Stimulated activated CD8-positive, alpha-beta memory T cell treated with anti-CD3 and anti-CD28 coated beads, Interleukin-15, amount 100 ng/mL, for 24 hours (primary cell): ENCODE data around the gene NFU1.

Source experiments
- DNase-seq: peaks from one replicate; pipeline ENCODE4 v3.0.0-alpha.2; 2020; ENCODE audit warnings: low read depth

NFU1 gene

GRCh38 chr2:69436938-69437750 lies at the start of gene NFU1:
Gene NFU1 (minus strand): TSS chr2:69437435. CDS start chr2:69437422, 13 bp downstream.
- peak; percentile 66 for DNase-seq

DNA sequence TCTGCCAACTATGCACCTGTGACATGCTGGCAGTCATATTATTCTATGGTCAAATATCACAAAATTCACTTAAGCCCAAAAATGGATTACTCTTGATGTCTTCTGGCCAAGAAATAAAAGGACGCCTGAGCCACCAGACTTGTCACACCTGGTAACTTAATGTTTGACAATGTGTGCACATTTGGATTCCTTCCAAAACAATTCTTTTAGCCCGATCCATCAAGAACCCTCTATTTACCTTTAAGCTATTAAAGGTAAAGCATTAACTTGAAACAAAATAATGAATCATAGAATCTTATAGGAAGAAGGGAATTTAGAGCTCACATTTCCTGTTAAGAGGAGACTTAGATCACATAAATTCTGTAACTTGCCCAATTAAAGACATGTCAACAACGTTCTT lies 46.5 kb upstream of the NFU1 start:
- DNase-seq: no peak

- DNase-seq: no peak
Observed at GRCh38 chr2:69483024-69483423, 45.8 kb upstream of the NFU1 start.

GRCh38 chr2:69482471-69482870 lies 45.2 kb upstream of the NFU1 start:
- no peak for DNase-seq

DNA sequence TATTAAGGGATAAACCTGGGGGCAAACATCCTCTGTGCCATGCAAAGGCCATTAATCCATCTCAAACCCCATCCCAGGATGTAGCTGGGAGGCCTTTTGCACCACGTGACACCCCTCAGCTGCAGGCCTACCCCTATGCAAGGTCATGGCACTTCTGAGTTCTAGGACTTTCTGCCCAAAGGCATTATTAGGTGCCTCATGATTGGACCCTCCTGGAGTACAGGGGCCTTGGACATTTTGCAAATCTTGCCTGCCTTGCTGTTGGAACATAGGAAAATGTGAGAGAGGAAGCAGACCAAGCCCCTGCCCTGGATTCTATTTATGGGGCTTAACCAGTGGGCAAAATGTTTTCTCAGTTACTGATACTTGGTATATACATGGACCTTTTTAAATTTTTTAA lies 44.2 kb upstream of the NFU1 start:
- no peak for DNase-seq

DNA sequence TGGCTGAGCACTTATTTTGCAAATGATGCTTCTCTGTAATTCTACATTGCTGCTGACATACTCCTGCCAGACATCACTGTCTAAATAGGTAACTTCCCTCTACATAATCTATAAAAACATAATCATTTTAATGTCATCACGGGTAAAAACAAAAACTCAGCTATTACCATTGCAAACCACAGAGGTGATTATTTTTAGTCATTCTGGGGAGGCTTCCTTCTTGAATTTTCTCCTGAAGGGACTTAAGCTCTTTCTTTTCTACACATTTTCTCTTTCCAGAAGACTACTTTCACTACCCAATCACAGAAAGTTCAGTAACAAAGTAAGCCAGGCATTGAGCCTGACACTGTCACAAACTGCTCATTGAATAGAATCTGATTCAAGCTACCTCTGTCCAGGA lies 40.4 kb upstream of the NFU1 start:
- no peak for DNase-seq

DNA sequence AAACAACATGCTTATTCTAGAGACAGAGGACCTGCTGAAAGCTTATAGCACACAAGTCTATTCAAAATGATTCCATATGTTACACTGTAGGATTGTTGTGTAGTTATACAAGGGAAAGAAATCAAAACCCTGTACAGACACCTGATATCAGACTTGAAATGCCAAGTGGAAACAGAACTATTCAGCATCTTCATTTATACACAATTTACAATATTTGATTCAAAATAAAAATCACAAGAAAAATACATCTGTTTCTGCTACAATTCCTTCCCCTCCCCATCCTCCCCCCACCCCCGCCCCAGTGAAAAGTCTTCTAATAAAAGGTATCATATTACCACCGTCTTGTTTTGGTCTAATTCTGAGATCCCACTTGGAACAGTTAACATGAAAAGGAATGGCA lies 37.5 kb upstream of the NFU1 start:
- DNase-seq: no peak

DNA sequence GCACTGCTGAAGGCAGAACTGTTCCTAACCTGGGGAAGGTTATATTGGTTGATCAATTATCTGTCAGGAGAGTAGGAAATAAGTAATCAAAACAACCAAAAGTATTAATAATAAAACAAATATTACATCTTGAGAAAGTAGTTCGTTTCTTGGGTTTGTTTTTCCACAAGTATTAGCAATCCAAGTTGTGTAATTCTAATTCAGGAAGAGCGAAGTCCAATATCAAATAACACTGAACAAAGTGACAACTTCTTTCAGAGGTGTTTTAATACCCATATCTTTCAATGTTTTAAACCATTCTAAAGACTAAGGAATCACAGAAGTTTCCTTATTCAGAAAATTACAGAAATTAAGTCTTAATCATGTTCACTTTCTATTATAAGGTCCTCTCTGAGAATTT lies 34.6 kb upstream of the NFU1 start:
- no peak for DNase-seq

- no peak for DNase-seq
Observed at GRCh38 chr2:69470911-69471310, 33.7 kb upstream of the NFU1 start.

DNA sequence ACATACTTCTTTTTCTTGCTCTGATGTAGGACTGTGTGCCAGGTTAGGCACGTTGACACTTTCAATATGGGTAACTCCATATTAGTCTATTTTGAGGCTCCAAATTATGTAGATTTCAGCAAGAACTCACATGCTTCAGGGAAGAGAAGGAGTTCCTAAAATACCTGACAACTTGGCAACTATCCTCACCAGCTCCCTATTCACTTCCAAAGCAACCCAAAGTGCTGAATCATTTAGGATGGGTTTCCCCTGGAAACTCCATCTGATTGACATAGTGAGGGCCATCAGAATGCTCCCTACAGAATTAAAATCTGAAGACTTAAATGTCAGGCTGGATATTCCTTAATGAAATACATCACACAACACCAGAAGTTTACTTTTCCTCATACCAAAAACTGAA lies 32.5 kb upstream of the NFU1 start:
- DNase-seq: no peak

DNA sequence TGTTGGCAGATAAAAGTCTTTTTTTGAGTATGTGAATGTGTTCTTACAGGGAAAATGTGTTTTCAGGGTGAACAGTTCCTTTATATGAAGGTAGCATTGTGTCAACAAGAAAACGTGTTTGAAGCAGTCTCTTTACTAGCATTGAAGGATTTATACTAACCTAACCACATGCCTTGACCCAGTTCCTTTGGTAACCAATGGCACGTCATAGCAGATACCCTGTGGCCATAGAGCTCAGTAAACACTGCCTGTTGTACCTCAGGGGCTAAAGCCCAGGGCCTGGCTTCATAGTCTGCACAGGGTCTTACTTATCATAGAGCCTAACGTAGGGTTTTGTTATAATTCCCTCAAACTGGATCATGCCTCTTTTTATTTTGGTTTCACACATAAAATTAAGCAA lies 32.1 kb upstream of the NFU1 start:
- DNase-seq: no peak

DNA sequence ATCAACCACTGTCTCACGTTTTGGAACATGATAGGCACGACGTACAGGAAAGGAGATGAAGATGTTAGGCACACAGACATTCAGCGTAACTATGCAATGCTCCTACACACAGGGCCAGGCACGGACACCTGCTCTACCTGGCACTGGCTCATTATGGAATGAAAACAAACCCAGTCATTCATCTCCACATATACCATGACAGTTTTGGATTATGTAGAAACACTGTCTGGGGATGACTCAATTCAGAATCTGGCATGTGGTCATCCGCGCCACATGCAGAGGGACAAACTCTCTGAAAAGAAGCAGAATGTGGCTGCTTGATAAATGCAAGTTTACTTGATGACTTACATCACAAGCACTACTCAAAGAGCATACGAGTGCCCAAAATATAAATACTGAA lies 29.5 kb upstream of the NFU1 start:
- no peak for DNase-seq

DNA sequence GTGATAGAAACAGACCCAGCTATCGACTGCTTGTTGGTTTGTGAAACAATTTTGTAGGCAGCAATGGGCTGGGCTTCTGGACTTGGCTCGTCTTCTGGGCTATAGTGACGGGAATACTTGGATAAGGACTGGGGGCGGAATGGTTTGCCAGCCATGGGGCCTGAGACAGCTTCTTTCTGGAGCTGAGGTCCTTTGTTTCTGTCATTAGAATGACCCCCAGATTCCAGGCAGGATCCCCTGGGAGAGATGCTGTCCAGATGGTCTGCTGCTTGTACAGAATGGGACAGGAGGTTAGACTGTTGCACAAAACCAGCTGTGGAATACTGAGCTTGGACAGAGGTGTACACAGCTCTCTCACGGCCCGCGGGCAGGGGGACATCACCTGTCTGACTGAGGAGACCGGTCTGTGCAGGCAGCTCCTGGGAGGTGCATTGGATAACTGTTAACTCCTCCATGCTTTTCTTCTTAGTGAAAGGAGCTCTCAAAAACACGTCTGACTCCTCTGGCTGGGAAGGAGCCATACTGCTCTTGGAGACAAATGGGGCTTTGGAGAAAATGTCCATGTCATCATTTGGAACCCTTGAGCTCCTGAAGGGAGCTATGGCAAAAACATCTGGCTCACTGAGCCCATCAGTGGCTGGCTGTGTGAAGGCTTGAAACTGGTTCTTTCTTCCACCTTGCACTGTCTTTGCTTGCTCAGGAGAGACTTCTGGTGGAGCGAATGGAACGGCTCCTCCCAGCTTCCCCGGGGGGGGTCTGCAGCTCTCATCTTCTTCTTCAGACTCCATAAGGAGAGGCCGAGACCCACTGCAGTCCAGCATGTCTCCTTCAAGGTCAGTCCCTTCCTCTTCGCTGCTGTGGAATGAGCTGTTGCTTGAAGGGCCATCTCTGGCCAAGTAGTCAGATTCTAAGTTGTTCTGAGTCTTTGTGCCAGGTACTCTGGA lies 28.6 kb upstream of the NFU1 start:
- DNase-seq: no peak

GRCh38 chr2:69464575-69464974 lies 27.3 kb upstream of the NFU1 start:
- no peak for DNase-seq

GRCh38 chr2:69462780-69463179 lies 25.5 kb upstream of the NFU1 start:
- no peak for DNase-seq

DNA sequence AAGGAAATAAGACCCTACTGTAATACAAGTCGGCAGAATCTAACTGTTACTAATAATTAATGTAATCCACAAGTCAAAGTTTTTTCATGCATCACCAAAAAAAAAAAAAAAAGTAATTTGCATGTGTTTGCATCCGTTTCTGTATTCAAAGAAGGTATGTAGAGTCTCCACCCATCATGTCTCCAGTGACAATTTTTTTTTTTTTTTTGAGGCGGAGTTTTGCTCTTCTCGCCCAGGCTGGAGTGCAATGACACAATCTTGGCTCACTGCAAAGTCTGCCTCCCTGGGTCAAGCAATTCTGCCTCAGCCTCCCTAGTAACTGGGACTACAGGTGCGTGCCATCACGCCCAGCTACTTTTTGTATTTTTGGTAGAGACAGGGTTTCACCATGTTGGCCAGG lies 24.2 kb upstream of the NFU1 start:
- DNase-seq: no peak

DNA sequence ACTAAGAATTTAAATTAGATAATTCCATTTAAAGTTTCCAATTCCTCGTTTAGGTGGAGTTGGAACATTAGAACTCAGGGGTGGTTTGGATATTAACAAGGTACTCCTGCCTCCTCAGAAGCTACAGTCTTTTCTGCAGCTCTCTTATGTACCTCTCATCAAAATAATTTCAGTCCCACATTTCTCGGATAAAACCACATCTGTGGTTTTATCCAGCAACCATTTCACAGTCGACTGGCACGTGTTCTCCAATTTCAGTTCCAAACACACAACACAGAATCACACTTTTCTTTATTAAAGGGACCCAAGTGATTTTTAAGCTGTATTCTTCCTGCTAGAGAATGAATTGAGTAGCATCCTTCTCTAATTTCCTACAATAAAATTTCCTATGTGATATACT lies 22.7 kb upstream of the NFU1 start:
- no peak for DNase-seq

- DNase-seq: no peak
Observed at GRCh38 chr2:69456950-69457445, 19.8 kb upstream of the NFU1 start.

- DNase-seq: no peak
Observed at GRCh38 chr2:69456154-69456553, 18.9 kb upstream of the NFU1 start.

- DNase-seq: no peak
Observed at GRCh38 chr2:69454976-69455375, 17.7 kb upstream of the NFU1 start.

GRCh38 chr2:69453475-69454129 lies 16.4 kb upstream of the NFU1 start:
- no peak for DNase-seq

DNA sequence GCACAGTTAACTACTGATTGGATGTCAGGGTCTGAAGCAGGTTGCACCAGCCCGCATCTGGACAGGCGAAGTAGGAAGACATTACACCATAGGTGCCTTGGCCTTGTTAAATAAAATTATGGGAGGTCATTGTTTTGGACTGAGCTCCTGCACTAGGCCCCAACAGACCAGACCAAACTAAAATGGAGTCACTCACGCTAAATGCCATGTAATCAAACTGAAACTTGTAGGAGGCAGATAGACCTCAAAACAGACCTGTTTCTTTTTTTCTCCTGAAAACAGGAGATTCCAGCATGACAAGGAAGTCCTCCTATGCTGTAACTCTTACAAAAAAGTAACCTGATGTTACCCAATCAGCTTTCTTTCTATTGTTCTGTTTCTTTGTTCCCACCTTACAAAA lies 15.5 kb upstream of the NFU1 start:
- DNase-seq: no peak
